GM10266 (cell line): ENCODE measurements around the gene GNPTAB.
"Not testable (repeated sequence)": the region's sequence is repeated elsewhere in the genome, so short reads cannot be mapped to it uniquely, and the experiment has no call there.

ENCODE experiments used
- DNase-seq: peaks from one replicate; pipeline ENCODE4 v3.0.0; 2012; ENCODE audit errors: extremely low spot score
- CTCF ChIP-seq: IDR thresholded peaks from 2 replicates; pipeline ENCODE4 v1.5.1; 2012; ENCODE audit warnings: mild to moderate bottlenecking, low read depth; ENCODE audit not compliant: control insufficient read depth, insufficient read depth; ENCODE audit errors: missing control alignments

The GNPTAB gene

GRCh38 chr12:101857043-101857558, 26.3 kb upstream of the GNPTAB start:
- no peak for TF ChIP-seq CTCF
- no peak for DNase-seq

GRCh38 chr12:101856614-101857013, 25.9 kb upstream of the GNPTAB start:
- not testable (repeated sequence) for DNase-seq

GRCh38 chr12:101855976-101856375, 25.2 kb upstream of the GNPTAB start:
- DNase-seq, result no peak
- TF ChIP-seq CTCF, result no peak

- no peak for TF ChIP-seq CTCF
- no peak for DNase-seq
These were observed 24.7 kb upstream of the GNPTAB start for GRCh38 chr12:101855364-101855884.

GRCh38 chr12:101854747-101855146, 24.0 kb upstream of the GNPTAB start:
- peak; percentile 32 for DNase-seq
- no peak for TF ChIP-seq CTCF

- no peak for DNase-seq
- no peak for TF ChIP-seq CTCF
These were observed 22.2 kb upstream of the GNPTAB start for GRCh38 chr12:101852998-101853397.

GRCh38 chr12:101850199-101850598, 19.4 kb upstream of the GNPTAB start:
- DNase-seq, result no peak
- no peak for TF ChIP-seq CTCF

- no peak for TF ChIP-seq CTCF
- DNase-seq, result no peak
These were observed 16.6 kb upstream of the GNPTAB start for GRCh38 chr12:101847325-101847724.
